Caco-2 (cell line): ENCODE data around the gene MUC13. TPM values are rescaled to one million over a fixed set of nuclear protein-coding genes. Genes with fewer than 3 reads are reported as not detected.

Source experiments
- BruUV-seq: library from RNA; stranded (reverse); fragments of 400-500 nt; replicated peaks from 2 replicates; lab custom pipeline; 2021; lab: Mats Ljungman, UMichigan
- CTCF ChIA-PET: fragments of 300-600 bp; sonication (Branson Sonifier 250); formaldehyde crosslinking; loops from one replicate; lab custom pipeline; 2022; ENCODE audit warnings: antibody characterized with exemption; lab: Charles Lee
- POLR2A ChIA-PET: fragments of 300-600 bp; sonication (Branson Sonifier 250); formaldehyde crosslinking; loops from one replicate; lab custom pipeline; 2022; ENCODE audit warnings: antibody characterized with exemption; lab: Charles Lee
- DNase-seq, 2 experiments: peaks; one replicate each; pipeline versions ENCODE4 v3.0.0 to v3.0.0-alpha.2; 2020 to 2022
- H3K27me3 ChIP-seq: replicated peaks from 2 replicates; pipeline ENCODE4 v1.6.0; 2011; ENCODE audit warnings: low read length; ENCODE audit not compliant: control insufficient read depth, insufficient read depth
- H3K36me3 ChIP-seq: 2 replicates; pipeline ENCODE4 v1.5.1; 2011; ENCODE audit warnings: low read length; ENCODE audit not compliant: control insufficient read depth, insufficient read depth
- H3K4me1 ChIP-seq: fragments of 250-450 bp; sonication (Bioruptor Pico); 2 replicates; pipeline ENCODE4 v1.5.1; 2020; ENCODE audit warnings: mild to moderate bottlenecking
- H3K4me3 ChIP-seq: 2 replicates; pipeline ENCODE4 v1.5.1; 2011; ENCODE audit warnings: low read depth, mild to moderate bottlenecking, control low read depth, low read length
- H3K9me3 ChIP-seq: fragments of 250-450 bp; sonication (Bioruptor Pico); 2 replicates; pipeline ENCODE4 v1.5.1; 2020; ENCODE audit warnings: mild to moderate bottlenecking, moderate library complexity
- H3K27ac Mint-ChIP-seq: one replicate; pipeline ENCODE4 v1.8.0; 2022; ENCODE audit warnings: mixed read lengths; ENCODE audit not compliant: unreplicated experiment
- H3K27me3 Mint-ChIP-seq: one replicate; pipeline ENCODE4 v1.8.0; 2022; ENCODE audit warnings: mixed read lengths; ENCODE audit not compliant: insufficient read depth, unreplicated experiment
- H3K36me3 Mint-ChIP-seq: one replicate; pipeline ENCODE4 v1.8.0; 2022; ENCODE audit warnings: mild to moderate bottlenecking, mixed read lengths; ENCODE audit not compliant: insufficient read depth, unreplicated experiment
- H3K4me1 Mint-ChIP-seq: one replicate; pipeline ENCODE4 v1.8.0; 2022; ENCODE audit warnings: low read depth, mixed read lengths; ENCODE audit not compliant: unreplicated experiment
- H3K4me3 Mint-ChIP-seq: one replicate; pipeline ENCODE4 v1.8.0; 2022; ENCODE audit warnings: mild to moderate bottlenecking, moderate library complexity, mixed read lengths; ENCODE audit not compliant: unreplicated experiment
- H3K9me3 Mint-ChIP-seq: one replicate; pipeline ENCODE4 v1.8.0; 2022; ENCODE audit warnings: mixed read lengths; ENCODE audit not compliant: unreplicated experiment
- intact Hi-C: fragments of 100-400 bp; cut with micrococcal nuclease; formaldehyde crosslinking; loops from one replicate; pipeline ENCODE4 v1.10.0; 2022; ENCODE audit not compliant: unreplicated experiment
- total RNA-seq: library from RNA; stranded (reverse); gene quantifications from 2 replicates; pipeline ENCODE4 v1.2.3, GENCODE V29; 2022
- TF ChIP-seq, protein P1 (sequence below), 2 experiments: fragments of 200-600 bp in 1 of 2; IDR thresholded peaks; 1 replicate in 1 of 2; 2 replicates in 1 of 2; pipeline versions ENCODE4 v1.5.1 to v1.8.0; 2011 to 2022; ENCODE audit warnings: antibody characterized with exemption in 1 of 2, control low read depth in 1 of 2, inconsistent platforms in 1 of 2, low read depth in 1 of 2, low read length in 1 of 2, mild to moderate bottlenecking in 1 of 2, moderate library complexity in 1 of 2; ENCODE audit not compliant: insufficient read depth in 1 of 2, severe bottlenecking in 1 of 2, unreplicated experiment in 1 of 2

The MUC13 gene
- total RNA-seq, 1 experiment from 2014 or later, result 3.5 TPM

DNA sequence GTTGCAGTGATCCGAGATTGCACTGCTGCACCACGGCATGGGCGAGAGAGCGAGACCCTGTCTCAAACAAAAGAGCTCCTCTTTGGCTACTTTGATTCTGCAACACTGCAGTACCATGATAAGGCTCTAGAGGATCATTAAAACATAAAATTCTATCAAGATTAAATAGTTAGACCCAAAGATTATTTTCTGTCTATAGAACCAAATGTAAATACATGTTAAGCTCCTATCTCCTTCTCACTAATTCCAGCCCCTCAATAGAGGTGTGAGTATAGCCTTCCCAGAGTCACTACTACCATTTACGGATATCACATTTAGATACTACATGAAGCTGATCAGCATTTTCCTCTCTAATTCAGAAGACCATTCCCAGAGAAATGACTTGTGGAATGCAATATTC lies 4.3 kb upstream of the MUC13 start:
- CTCF ChIA-PET, result interaction anchor here (0.6 kb wide), 1 partner anchor 120 kb away, joined by 3 read pairs; no protein-coding TSS in a partner anchor
- Mint-ChIP-seq H3K4me3 (no peak overlapping the region), H3K9me3 (no peaks in the 10 kb centered on the region), H3K36me3 (no peaks in the 10 kb centered on the region), H3K27ac (no peak overlapping the region), H3K27me3 (no peaks in the 10 kb centered on the region), H3K4me1 (peaks cover 15% of the 10 kb centered on the region)
- Histone ChIP-seq H3K4me3 (no peak overlapping the region), H3K9me3 (no peaks in the 10 kb centered on the region), H3K4me1 (peaks cover 5% of the 10 kb centered on the region), H3K36me3 (no peaks in the 10 kb centered on the region), H3K27me3 (no peaks in the 10 kb centered on the region)
- DNase-seq, result no peak
- BruUV-seq, result no TSS peak
- intact Hi-C loops, result no loop called here
- TF ChIP-seq, protein P1, sequence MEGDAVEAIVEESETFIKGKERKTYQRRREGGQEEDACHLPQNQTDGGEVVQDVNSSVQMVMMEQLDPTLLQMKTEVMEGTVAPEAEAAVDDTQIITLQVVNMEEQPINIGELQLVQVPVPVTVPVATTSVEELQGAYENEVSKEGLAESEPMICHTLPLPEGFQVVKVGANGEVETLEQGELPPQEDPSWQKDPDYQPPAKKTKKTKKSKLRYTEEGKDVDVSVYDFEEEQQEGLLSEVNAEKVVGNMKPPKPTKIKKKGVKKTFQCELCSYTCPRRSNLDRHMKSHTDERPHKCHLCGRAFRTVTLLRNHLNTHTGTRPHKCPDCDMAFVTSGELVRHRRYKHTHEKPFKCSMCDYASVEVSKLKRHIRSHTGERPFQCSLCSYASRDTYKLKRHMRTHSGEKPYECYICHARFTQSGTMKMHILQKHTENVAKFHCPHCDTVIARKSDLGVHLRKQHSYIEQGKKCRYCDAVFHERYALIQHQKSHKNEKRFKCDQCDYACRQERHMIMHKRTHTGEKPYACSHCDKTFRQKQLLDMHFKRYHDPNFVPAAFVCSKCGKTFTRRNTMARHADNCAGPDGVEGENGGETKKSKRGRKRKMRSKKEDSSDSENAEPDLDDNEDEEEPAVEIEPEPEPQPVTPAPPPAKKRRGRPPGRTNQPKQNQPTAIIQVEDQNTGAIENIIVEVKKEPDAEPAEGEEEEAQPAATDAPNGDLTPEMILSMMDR (IDR thresholded peaks at IDR 0.05; ENCODE audit: insufficient read depth in 1 of 2, low read depth in 1 of 2, low read length in 1 of 2, severe bottlenecking in 1 of 2, unreplicated experiment in 1 of 2), result no peak
- POLR2A ChIA-PET, result no interaction called here

DNA sequence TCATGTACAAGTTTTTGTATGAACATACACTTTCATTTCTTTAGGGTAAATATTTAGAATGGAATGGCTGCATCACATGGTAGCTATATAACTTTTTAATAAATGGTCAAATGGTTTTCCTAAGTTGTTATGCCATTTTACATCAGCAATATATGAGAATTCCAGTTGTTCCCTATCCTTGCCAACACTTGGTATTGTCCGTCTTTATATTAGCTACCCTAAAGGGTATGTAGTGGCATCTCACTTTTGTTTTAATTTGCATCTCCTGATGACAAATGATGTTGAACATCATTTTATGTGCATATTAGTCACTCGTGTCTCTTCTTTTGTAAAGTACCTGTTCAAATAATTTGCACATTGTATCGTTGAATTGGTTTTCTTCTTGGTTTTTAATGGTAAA lies 2.5 kb upstream of the MUC13 start:
- peaks cover 15% of the 10 kb centered on the region for H3K4me1 Mint-ChIP-seq
- BruUV-seq, result no TSS peak
- no peak overlapping the region for H3K27ac Mint-ChIP-seq
- TF ChIP-seq, protein P1 (IDR thresholded peaks at IDR 0.05; ENCODE audit: insufficient read depth in 1 of 2, low read depth in 1 of 2, low read length in 1 of 2, severe bottlenecking in 1 of 2, unreplicated experiment in 1 of 2), result no peak
- intact Hi-C loops, result no loop called here
- Histone ChIP-seq H3K9me3 (no peaks in the 10 kb centered on the region), H3K4me3 (no peak overlapping the region), H3K27me3 (no peaks in the 10 kb centered on the region), H3K4me1 (peaks cover 5% of the 10 kb centered on the region), H3K36me3 (no peaks in the 10 kb centered on the region)
- CTCF ChIA-PET, result no interaction called here
- H3K9me3 Mint-ChIP-seq, result no peaks in the 10 kb centered on the region
- no peak overlapping the region for H3K4me3 Mint-ChIP-seq
- no peaks in the 10 kb centered on the region for H3K36me3 Mint-ChIP-seq
- DNase-seq, result no peak
- POLR2A ChIA-PET, result no interaction called here
- no peaks in the 10 kb centered on the region for H3K27me3 Mint-ChIP-seq

DNA sequence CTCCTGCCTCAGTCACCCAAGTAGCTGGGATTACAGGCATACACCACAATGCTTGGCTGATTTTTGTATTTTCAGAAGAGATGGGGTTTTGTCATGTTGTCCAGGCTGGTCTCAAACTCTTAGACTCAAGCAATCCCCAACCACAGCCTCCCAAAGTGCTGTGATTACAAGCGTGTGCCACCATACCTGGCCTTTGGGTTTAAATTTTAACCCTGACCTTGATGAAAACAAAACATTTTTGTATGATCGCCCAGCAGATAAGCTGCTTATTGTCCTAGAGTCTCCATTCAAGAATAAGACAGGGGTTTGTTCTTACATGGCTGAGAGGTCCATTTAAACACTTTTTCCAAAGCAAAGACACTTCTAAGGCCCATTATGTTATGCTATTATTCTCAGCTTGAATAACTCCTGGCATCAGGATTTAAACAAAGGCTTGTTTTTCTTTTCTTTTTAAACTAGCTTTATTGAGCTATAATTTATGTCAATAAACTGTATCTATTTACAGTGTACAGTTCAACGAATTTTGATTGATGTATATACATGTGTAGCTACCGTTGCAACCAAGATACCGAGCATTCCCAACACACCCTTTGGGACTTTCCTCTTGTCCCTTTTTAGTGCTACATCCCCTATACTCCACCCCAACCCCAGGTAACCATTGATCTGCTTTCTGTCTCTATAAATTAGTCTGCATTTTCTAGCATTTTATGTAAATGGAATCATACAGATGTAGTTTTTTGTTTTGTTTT lies 1.4 kb upstream of the MUC13 start:
- Mint-ChIP-seq H3K36me3 (no peaks in the 10 kb centered on the region), H3K4me3 (no peak overlapping the region), H3K27me3 (no peaks in the 10 kb centered on the region), H3K9me3 (no peaks in the 10 kb centered on the region), H3K27ac (no peak overlapping the region), H3K4me1 (peaks cover 15% of the 10 kb centered on the region)
- BruUV-seq, result no TSS peak
- Histone ChIP-seq H3K27me3 (no peaks in the 10 kb centered on the region), H3K4me1 (peaks cover 5% of the 10 kb centered on the region), H3K9me3 (no peaks in the 10 kb centered on the region), H3K4me3 (no peak overlapping the region), H3K36me3 (no peaks in the 10 kb centered on the region)
- no peak for DNase-seq
- POLR2A ChIA-PET, result interaction anchor here (0.6 kb wide), 1 partner anchor 653 kb away, joined by 3 read pairs; no protein-coding TSS in a partner anchor
- TF ChIP-seq, protein P1 (IDR thresholded peaks at IDR 0.05; ENCODE audit: insufficient read depth in 1 of 2, low read depth in 1 of 2, low read length in 1 of 2, severe bottlenecking in 1 of 2, unreplicated experiment in 1 of 2), result no peak
- CTCF ChIA-PET, result no interaction called here
- intact Hi-C loops, result no loop called here
